Esophagus muscularis mucosa (tissue), 4 donors: Measurements from ENCODE around the gene ARMS2.

Experiments used
- EP300 ChIP-seq: sonication (generic); formaldehyde crosslinking; IDR thresholded peaks from one replicate; pipeline ENCODE4 v1.6.1; 2017; ENCODE audit warnings: antibody characterized with exemption
- POLR2A ChIP-seq: fragments of 450-650 bp; IDR thresholded peaks from one replicate; pipeline ENCODE4 v1.6.1; 2017; ENCODE audit warnings: antibody characterized with exemption, moderate library complexity, mild to moderate bottlenecking, low read depth
- TF ChIP-seq, protein P1 (sequence below), 3 experiments: fragments of 200-600 bp in 2 of 3; fragments of 450-650 bp in 1 of 3; sonication (generic) in 2 of 3; IDR thresholded peaks; one replicate each; pipeline ENCODE4 v1.5.1; 2017 to 2019; ENCODE audit warnings: antibody characterized with exemption in 3 of 3, mild to moderate bottlenecking in 2 of 3, moderate library complexity in 1 of 3

DNA sequence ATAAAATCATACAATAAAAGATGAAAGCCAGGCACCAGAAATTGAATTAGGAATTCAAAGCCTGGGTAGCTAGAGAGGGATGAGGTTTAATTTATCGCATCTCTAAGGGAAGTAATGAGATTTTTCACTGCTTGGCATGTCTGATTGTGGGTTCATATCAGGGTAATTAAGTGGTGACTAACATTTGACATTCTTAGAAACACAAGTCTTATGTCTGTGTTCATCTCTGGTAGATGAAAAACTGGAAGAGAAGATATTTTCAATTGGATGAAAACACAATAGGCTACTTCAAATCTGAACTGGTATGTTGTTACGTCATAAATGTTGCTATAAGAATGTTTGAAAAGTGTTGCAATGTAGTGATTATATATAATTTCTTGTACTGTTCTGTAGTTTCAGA is 36.8 kb upstream of the ARMS2 start:
- TF ChIP-seq, protein P1, sequence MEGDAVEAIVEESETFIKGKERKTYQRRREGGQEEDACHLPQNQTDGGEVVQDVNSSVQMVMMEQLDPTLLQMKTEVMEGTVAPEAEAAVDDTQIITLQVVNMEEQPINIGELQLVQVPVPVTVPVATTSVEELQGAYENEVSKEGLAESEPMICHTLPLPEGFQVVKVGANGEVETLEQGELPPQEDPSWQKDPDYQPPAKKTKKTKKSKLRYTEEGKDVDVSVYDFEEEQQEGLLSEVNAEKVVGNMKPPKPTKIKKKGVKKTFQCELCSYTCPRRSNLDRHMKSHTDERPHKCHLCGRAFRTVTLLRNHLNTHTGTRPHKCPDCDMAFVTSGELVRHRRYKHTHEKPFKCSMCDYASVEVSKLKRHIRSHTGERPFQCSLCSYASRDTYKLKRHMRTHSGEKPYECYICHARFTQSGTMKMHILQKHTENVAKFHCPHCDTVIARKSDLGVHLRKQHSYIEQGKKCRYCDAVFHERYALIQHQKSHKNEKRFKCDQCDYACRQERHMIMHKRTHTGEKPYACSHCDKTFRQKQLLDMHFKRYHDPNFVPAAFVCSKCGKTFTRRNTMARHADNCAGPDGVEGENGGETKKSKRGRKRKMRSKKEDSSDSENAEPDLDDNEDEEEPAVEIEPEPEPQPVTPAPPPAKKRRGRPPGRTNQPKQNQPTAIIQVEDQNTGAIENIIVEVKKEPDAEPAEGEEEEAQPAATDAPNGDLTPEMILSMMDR (IDR thresholded peaks at IDR 0.05), result no peak
- TF ChIP-seq POLR2A, result no peak
- no peak for TF ChIP-seq EP300
